SK-N-SH treated with all-trans-retinoic acid at 6 μM for 48 hours (cell line): ENCODE measurements around the gene AGPAT4.

Source experiments
- ATAC-seq: fragments of 200-7000 bp; cut with Tn5 transposase; 3 replicates; pipeline ENCODE4 v1.9.1; 2020; ENCODE audit warnings: mild to moderate bottlenecking, moderate library complexity
- BACH2 ChIP-seq: fragments of 250-450 bp; sonication (Bioruptor Pico); IDR thresholded peaks from 2 replicates; pipeline ENCODE4 v1.9.0; 2021; ENCODE audit warnings: mild to moderate bottlenecking, borderline replicate concordance
- CSDC2 ChIP-seq: fragments of 250-450 bp; sonication (Bioruptor Pico); IDR thresholded peaks from 2 replicates; pipeline ENCODE4 v1.5.0; 2020; ENCODE audit warnings: mild to moderate bottlenecking, moderate library complexity
- ESRRG ChIP-seq: fragments of 250-450 bp; sonication (Bioruptor Pico); IDR thresholded peaks from 2 replicates; pipeline ENCODE4 v1.6.1; 2021; ENCODE audit warnings: mild to moderate bottlenecking
- ISL1 ChIP-seq: fragments of 250-450 bp; sonication (Bioruptor Pico); IDR thresholded peaks from 2 replicates; pipeline ENCODE4 v2.1.2; 2022; ENCODE audit warnings: mild to moderate bottlenecking, moderate library complexity
- PPARA ChIP-seq: fragments of 250-450 bp; sonication (Bioruptor Pico); IDR thresholded peaks from 2 replicates; pipeline ENCODE4 v1.5.0; 2020; ENCODE audit warnings: mild to moderate bottlenecking, borderline replicate concordance
- RARB ChIP-seq: fragments of 250-450 bp; sonication (Bioruptor Pico); IDR thresholded peaks from 2 replicates; pipeline ENCODE4 v1.8.0; 2021; ENCODE audit warnings: mild to moderate bottlenecking, moderate library complexity
- SNAI2 ChIP-seq: fragments of 250-450 bp; sonication (Bioruptor Pico); IDR thresholded peaks from 2 replicates; pipeline ENCODE4 v1.5.0; 2020; ENCODE audit warnings: mild to moderate bottlenecking, moderate library complexity
- TOX ChIP-seq: fragments of 250-450 bp; sonication (Bioruptor Pico); IDR thresholded peaks from 2 replicates; pipeline ENCODE4 v1.8.0; 2021; ENCODE audit warnings: mild to moderate bottlenecking, moderate library complexity, borderline replicate concordance
- ZC3H10 ChIP-seq: fragments of 250-450 bp; sonication (Bioruptor Pico); IDR thresholded peaks from 2 replicates; pipeline ENCODE4 v1.5.1; 2021; ENCODE audit warnings: mild to moderate bottlenecking, moderate library complexity
- ZFP3 ChIP-seq: fragments of 250-450 bp; sonication (Bioruptor Pico); IDR thresholded peaks from 2 replicates; pipeline ENCODE4 v1.5.0; 2020; ENCODE audit warnings: mild to moderate bottlenecking, moderate library complexity
- ZFP30 ChIP-seq: fragments of 450-650 bp; formaldehyde crosslinking; IDR thresholded peaks from 2 replicates; pipeline ENCODE4 v1.5.0; 2022; ENCODE audit warnings: mild to moderate bottlenecking, moderate library complexity
- ZNF70 ChIP-seq: fragments of 450-650 bp; formaldehyde crosslinking; IDR thresholded peaks from 2 replicates; pipeline ENCODE4 v1.5.0; 2020; ENCODE audit warnings: mild to moderate bottlenecking, moderate library complexity
- ZNF8 ChIP-seq: fragments of 450-650 bp; formaldehyde crosslinking; IDR thresholded peaks from 2 replicates; pipeline ENCODE4 v1.5.0; 2020; ENCODE audit warnings: mild to moderate bottlenecking, moderate library complexity
- TF ChIP-seq, protein P1 (sequence below): fragments of 250-450 bp; sonication (Bioruptor Pico); IDR thresholded peaks from 2 replicates; pipeline ENCODE4 v1.5.0; 2020; ENCODE audit warnings: mild to moderate bottlenecking, moderate library complexity
- TF ChIP-seq, protein P2 (sequence below): fragments of 250-450 bp; sonication (Bioruptor Pico); IDR thresholded peaks from 2 replicates; pipeline ENCODE4 v1.5.1; 2020; ENCODE audit warnings: low read depth, mild to moderate bottlenecking, moderate library complexity
- TF ChIP-seq, protein P3 (sequence below): fragments of 250-450 bp; sonication (Bioruptor Pico); IDR thresholded peaks from 2 replicates; pipeline ENCODE4 v1.5.1; 2021; ENCODE audit warnings: mild to moderate bottlenecking, moderate library complexity
- TF ChIP-seq, protein P4 (sequence below): fragments of 250-450 bp; sonication (Bioruptor Pico); IDR thresholded peaks from 2 replicates; pipeline ENCODE4 v1.8.0; 2021; ENCODE audit warnings: low read depth, mild to moderate bottlenecking, moderate library complexity, borderline replicate concordance

Gene AGPAT4

DNA sequence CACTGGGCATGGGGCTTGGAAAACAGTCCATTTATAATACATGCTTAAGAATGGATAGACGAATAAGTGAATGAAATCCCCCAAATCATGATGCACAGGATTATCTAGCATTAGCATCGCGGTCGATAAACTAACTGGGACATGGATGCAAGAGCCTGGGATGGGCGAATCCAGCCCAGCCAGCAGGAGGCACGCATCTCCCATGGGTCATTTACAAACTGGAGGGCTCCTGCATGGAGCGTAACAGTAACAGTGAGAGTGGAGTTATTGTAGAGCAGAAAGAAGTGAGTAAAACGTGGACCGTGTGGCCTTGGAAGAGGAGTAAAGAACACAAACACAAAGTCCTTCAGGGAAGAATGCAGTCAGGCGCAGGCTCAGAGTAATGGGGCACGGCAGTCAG, 136.5 kb downstream of the AGPAT4 start:
- ATAC-seq = no peak
- TF ChIP-seq, protein P1, sequence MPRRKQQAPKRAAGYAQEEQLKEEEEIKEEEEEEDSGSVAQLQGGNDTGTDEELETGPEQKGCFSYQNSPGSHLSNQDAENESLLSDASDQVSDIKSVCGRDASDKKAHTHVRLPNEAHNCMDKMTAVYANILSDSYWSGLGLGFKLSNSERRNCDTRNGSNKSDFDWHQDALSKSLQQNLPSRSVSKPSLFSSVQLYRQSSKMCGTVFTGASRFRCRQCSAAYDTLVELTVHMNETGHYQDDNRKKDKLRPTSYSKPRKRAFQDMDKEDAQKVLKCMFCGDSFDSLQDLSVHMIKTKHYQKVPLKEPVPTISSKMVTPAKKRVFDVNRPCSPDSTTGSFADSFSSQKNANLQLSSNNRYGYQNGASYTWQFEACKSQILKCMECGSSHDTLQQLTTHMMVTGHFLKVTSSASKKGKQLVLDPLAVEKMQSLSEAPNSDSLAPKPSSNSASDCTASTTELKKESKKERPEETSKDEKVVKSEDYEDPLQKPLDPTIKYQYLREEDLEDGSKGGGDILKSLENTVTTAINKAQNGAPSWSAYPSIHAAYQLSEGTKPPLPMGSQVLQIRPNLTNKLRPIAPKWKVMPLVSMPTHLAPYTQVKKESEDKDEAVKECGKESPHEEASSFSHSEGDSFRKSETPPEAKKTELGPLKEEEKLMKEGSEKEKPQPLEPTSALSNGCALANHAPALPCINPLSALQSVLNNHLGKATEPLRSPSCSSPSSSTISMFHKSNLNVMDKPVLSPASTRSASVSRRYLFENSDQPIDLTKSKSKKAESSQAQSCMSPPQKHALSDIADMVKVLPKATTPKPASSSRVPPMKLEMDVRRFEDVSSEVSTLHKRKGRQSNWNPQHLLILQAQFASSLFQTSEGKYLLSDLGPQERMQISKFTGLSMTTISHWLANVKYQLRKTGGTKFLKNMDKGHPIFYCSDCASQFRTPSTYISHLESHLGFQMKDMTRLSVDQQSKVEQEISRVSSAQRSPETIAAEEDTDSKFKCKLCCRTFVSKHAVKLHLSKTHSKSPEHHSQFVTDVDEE = no peak
- no peak for TF ChIP-seq CSDC2 (CRISPR knock-in tag)
- TF ChIP-seq, all 23 proteins: peak for 0

DNA sequence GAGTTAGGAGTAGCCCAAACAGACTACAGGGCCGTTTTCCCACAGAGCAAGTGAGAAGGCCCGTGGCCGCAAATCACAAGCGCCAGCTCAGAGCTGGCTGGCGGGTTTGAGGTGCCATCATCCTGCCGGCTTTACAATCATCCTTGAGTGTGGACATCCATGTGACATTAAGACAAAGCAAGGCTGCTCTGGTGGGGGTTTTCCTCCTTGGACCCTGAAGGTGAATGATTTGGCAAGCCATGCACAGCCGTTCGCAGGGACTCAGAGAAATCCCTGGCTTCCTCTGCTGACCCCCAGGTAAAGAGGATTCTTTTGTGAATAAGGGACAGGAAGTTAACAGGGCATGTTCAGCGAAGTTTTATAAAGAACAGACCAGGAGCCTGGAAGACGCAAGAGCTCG, 137.2 kb downstream of the AGPAT4 start:
- no peak for ATAC-seq
- TF ChIP-seq BACH2 (CRISPR knock-in tag) (no peak), ZNF70 (CRISPR knock-in tag) (no peak), SNAI2 (no peak), PPARA (no peak), ZNF8 (CRISPR knock-in tag) (no peak), ISL1 (CRISPR knock-in tag) (no peak), ZC3H10 (CRISPR knock-in tag) (no peak), ZFP30 (CRISPR knock-in tag) (no peak), RARB (CRISPR knock-in tag) (no peak), ZFP3 (CRISPR knock-in tag) (no peak)
- TF ChIP-seq, protein P2, sequence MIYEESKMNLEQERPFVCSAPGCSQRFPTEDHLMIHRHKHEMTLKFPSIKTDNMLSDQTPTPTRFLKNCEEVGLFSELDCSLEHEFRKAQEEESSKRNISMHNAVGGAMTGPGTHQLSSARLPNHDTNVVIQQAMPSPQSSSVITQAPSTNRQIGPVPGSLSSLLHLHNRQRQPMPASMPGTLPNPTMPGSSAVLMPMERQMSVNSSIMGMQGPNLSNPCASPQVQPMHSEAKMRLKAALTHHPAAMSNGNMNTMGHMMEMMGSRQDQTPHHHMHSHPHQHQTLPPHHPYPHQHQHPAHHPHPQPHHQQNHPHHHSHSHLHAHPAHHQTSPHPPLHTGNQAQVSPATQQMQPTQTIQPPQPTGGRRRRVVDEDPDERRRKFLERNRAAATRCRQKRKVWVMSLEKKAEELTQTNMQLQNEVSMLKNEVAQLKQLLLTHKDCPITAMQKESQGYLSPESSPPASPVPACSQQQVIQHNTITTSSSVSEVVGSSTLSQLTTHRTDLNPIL (CRISPR knock-in tag) = no peak
- TF ChIP-seq, protein P3, sequence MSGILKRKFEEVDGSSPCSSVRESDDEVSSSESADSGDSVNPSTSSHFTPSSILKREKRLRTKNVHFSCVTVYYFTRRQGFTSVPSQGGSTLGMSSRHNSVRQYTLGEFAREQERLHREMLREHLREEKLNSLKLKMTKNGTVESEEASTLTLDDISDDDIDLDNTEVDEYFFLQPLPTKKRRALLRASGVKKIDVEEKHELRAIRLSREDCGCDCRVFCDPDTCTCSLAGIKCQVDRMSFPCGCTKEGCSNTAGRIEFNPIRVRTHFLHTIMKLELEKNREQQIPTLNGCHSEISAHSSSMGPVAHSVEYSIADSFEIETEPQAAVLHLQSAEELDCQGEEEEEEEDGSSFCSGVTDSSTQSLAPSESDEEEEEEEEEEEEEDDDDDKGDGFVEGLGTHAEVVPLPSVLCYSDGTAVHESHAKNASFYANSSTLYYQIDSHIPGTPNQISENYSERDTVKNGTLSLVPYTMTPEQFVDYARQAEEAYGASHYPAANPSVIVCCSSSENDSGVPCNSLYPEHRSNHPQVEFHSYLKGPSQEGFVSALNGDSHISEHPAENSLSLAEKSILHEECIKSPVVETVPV = no peak
- TF ChIP-seq, all 23 proteins: peak for 0

DNA sequence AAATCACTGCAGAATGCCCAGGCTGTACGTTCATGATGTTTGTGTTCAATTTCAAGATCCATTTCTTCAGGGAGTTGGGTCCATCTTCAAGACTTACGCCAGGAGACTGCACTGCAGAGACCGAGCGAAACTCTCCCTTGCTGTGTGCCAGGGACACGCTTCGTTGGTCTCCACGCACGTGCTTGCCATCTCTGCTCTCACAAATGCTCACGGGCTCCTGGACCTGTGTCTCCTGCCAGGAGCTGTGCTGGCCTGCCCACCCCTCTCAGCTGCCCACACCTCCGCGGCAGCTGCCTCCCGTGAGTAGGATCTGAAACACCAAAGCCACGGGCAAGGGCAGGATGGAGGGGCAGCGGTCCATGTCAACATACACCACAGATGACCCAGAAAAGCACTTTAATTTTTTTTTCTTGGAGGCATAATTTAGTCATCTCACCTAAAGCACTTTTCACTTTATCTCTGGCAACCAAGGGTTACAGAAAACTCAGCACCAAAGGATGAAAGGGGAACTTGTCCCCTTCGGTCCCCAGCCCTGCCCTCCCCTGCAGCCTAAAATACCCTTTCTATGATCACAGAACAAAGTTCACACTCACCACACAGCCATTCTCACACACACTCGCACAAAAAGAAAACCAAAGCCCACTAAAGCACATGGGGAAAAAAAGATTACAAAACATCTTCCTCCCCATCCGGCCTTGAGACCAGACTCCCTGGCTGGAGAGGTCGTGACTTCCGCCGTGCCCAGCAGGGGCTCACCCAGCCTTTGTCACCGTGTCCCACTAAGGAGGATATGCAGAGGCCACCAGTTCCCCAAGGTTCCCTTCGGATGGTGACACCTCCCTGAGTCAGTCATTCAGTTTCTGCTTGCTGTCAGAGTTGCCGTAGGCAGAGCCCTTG, 137.9 kb downstream of the AGPAT4 start:
- ATAC-seq = no peak

More for the DNA sequence above, 137.9 kb downstream of the AGPAT4 start:
- TF ChIP-seq TOX (CRISPR knock-in tag) (no peak), ISL1 (CRISPR knock-in tag) (no peak), RARB (CRISPR knock-in tag) (no peak), ZNF70 (CRISPR knock-in tag) (no peak), CSDC2 (CRISPR knock-in tag) (no peak), ESRRG (CRISPR knock-in tag) (no peak), ZFP3 (CRISPR knock-in tag) (no peak), ZC3H10 (CRISPR knock-in tag) (no peak), BACH2 (CRISPR knock-in tag) (no peak), ZFP30 (CRISPR knock-in tag) (no peak)
- TF ChIP-seq, protein P1 = no peak
- TF ChIP-seq, protein P3 = no peak
- TF ChIP-seq, protein P4, sequence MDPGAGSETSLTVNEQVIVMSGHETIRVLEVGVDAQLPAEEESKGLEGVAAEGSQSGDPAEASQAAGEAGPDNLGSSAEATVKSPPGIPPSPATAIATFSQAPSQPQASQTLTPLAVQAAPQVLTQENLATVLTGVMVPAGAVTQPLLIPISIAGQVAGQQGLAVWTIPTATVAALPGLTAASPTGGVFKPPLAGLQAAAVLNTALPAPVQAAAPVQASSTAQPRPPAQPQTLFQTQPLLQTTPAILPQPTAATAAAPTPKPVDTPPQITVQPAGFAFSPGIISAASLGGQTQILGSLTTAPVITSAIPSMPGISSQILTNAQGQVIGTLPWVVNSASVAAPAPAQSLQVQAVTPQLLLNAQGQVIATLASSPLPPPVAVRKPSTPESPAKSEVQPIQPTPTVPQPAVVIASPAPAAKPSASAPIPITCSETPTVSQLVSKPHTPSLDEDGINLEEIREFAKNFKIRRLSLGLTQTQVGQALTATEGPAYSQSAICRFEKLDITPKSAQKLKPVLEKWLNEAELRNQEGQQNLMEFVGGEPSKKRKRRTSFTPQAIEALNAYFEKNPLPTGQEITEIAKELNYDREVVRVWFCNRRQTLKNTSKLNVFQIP (CRISPR knock-in tag) = no peak
